Endothelial cell of umbilical vein (primary cell): ENCODE results near the gene C4BPA. TPM values are rescaled to one million over a fixed set of nuclear protein-coding genes. Genes with fewer than 3 reads are reported as not detected.

Source experiments
- BruUV-seq: library from RNA; stranded (reverse); fragments of 400-500 nt; replicated peaks from 2 replicates; lab custom pipeline; 2021; lab: Mats Ljungman, UMichigan
- CTCF ChIA-PET: fragments of 300-600, 350-600 bp; sonication (Branson Sonifier 250); formaldehyde crosslinking; loops from one replicate; lab custom pipeline; 2021; ENCODE audit warnings: antibody characterized with exemption, inconsistent platforms; lab: Charles Lee
- POLR2A ChIA-PET: fragments of 300-600, 350-600 bp; sonication (Branson Sonifier 250); formaldehyde crosslinking; loops from one replicate; lab custom pipeline; 2021; ENCODE audit warnings: antibody characterized with exemption, inconsistent platforms; lab: Charles Lee
- DNase-seq: peaks from one replicate; pipeline ENCODE4 v3.0.0-alpha.2; 2011; ENCODE audit warnings: low read depth, low spot score
- FAIRE-seq: peaks from 2 replicates; lab custom pipeline; 2011; peaks lifted over from hg19 to GRCh38; lab: Jason Lieb, UNC
- H2AFZ ChIP-seq: 2 replicates; pipeline ENCODE4 v1.6.0; 2012; ENCODE audit warnings: low read depth, low read length, control low read depth, inconsistent platforms
- H3K27ac ChIP-seq: 2 replicates; pipeline ENCODE4 v1.5.1; 2011; ENCODE audit warnings: low read depth, mild to moderate bottlenecking, control low read depth, low read length, moderate library complexity; ENCODE audit not compliant: insufficient read depth
- H3K27me3 ChIP-seq, 2 experiments: 2 replicates each; pipeline versions ENCODE4 v1.6.0 to v1.6.1; 2011; ENCODE audit warnings: low read length in 2 of 2, mixed read lengths in 1 of 2; ENCODE audit not compliant: control insufficient read depth in 2 of 2, insufficient read depth in 2 of 2
- H3K36me3 ChIP-seq, 2 experiments: 2 replicates in 1 of 2; 3 replicates in 1 of 2; pipeline ENCODE4 v1.5.1; 2011; ENCODE audit warnings: low read length in 2 of 2, mild to moderate bottlenecking in 1 of 2, moderate library complexity in 1 of 2; ENCODE audit not compliant: control insufficient read depth in 2 of 2, insufficient read depth in 2 of 2; ENCODE audit errors: extremely low read depth in 1 of 2
- H3K4me1 ChIP-seq: 3 replicates; pipeline ENCODE4 v1.5.1; 2011; ENCODE audit warnings: mild to moderate bottlenecking, low read length; ENCODE audit not compliant: control insufficient read depth, insufficient read depth; ENCODE audit errors: extremely low read depth
- H3K4me2 ChIP-seq: 2 replicates; pipeline ENCODE4 v1.6.1; 2011; ENCODE audit warnings: low read length, control low read depth, mixed read lengths; ENCODE audit not compliant: insufficient read depth
- H3K4me3 ChIP-seq, 3 experiments: fragments of 200-600 bp in 1 of 3; sonication (generic), shearing (Covaris generic) in 1 of 3; replicated peaks in 1 of 3; 2 replicates each; pipeline ENCODE4 v1.5.1; 2011 to 2016; ENCODE audit warnings: control low read depth in 3 of 3, low read length in 3 of 3, mild to moderate bottlenecking in 2 of 3, inconsistent platforms in 1 of 3, low read depth in 1 of 3, moderate library complexity in 1 of 3; ENCODE audit not compliant: insufficient read depth in 1 of 3
- H3K79me2 ChIP-seq: 2 replicates; pipeline ENCODE4 v1.6.0; 2012; ENCODE audit warnings: low read length, inconsistent platforms; ENCODE audit not compliant: control insufficient read depth, insufficient read depth
- H3K9ac ChIP-seq: replicated peaks from 2 replicates; pipeline ENCODE3; 2011; ENCODE audit warnings: low read length, control low read depth; ENCODE audit not compliant: insufficient read depth; ENCODE audit errors: extremely low read depth
- H3K9me1 ChIP-seq: replicated peaks from 3 replicates; pipeline ENCODE4 v1.6.0; 2011; ENCODE audit warnings: mild to moderate bottlenecking, low read length; ENCODE audit not compliant: control insufficient read depth, insufficient read depth; ENCODE audit errors: extremely low read depth
- H3K9me3 ChIP-seq: replicated peaks from 2 replicates; pipeline ENCODE4 v1.5.1; 2012; ENCODE audit warnings: low read length, inconsistent platforms; ENCODE audit not compliant: control insufficient read depth, insufficient read depth
- H4K20me1 ChIP-seq: replicated peaks from 2 replicates; pipeline ENCODE3; 2011; ENCODE audit warnings: mild to moderate bottlenecking, low read length; ENCODE audit not compliant: control insufficient read depth, insufficient read depth; ENCODE audit errors: extremely low read depth
- EZH2 ChIP-seq: IDR thresholded peaks from 2 replicates; pipeline ENCODE4 v1.6.1; 2012; ENCODE audit warnings: borderline replicate concordance, low read depth, mild to moderate bottlenecking, moderate library complexity, low read length, inconsistent platforms; ENCODE audit not compliant: severe bottlenecking
- FOS ChIP-seq: IDR thresholded peaks from 2 replicates; pipeline ENCODE4 v1.6.1; 2011; ENCODE audit warnings: mild to moderate bottlenecking, low read length, moderate library complexity, borderline replicate concordance; ENCODE audit not compliant: insufficient read depth
- GATA2 ChIP-seq: IDR thresholded peaks from 2 replicates; pipeline ENCODE4 v1.7.0; 2011; ENCODE audit warnings: low read depth, mild to moderate bottlenecking, moderate library complexity, mixed read lengths, low read length; ENCODE audit not compliant: insufficient read length, insufficient read depth
- JUN ChIP-seq: IDR thresholded peaks from 2 replicates; pipeline ENCODE4 v1.6.1; 2011; ENCODE audit warnings: borderline replicate concordance, low read depth; ENCODE audit not compliant: insufficient read length, insufficient read depth
- MYC ChIP-seq: IDR thresholded peaks from one replicate; pipeline ENCODE4 v1.6.1; 2011; ENCODE audit warnings: mild to moderate bottlenecking, low read depth, low read length
- POLR2A ChIP-seq: IDR thresholded peaks from 2 replicates; pipeline ENCODE4 v1.6.1; 2012; ENCODE audit warnings: low read depth, mild to moderate bottlenecking, control low read depth, low read length
- POLR2AphosphoS5 ChIP-seq: IDR thresholded peaks from 2 replicates; pipeline ENCODE4 v1.6.1; 2012; ENCODE audit warnings: low read depth, mild to moderate bottlenecking, control low read depth, low read length, moderate library complexity; ENCODE audit not compliant: insufficient read depth
- dilution Hi-C: fragments of 300-500 bp; cut with MboI; formaldehyde crosslinking; loops from one replicate; pipeline ENCODE4 v1.15.0; 2019; ENCODE audit warnings: low sequenced_read_pairs; ENCODE audit not compliant: extremely low pct_ligation_motif_present
- intact Hi-C: fragments of 100-400 bp; cut with micrococcal nuclease; formaldehyde crosslinking; loops from one replicate; pipeline ENCODE4 v1.10.0; 2022
- polyA plus RNA-seq, 4 experiments: library from polyadenylated mRNA; depleted of rRNA in 3 of 4; stranded (reverse) in 3 of 4; unstranded in 1 of 4; fragments of >200 nt; gene quantifications; 2 replicates each; pipeline versions ENCODE4 v1.2.1 to v1.2.3, GENCODE V29; 2011 to 2012; ENCODE audit warnings: missing spikeins in 1 of 4
- total RNA-seq: library from RNA; stranded (reverse); gene quantifications from 2 replicates; pipeline ENCODE4 v1.2.3, GENCODE V29; 2021
- TF ChIP-seq, protein P1 (sequence below): IDR thresholded peaks from 2 replicates; pipeline ENCODE4 v1.6.1; 2011; ENCODE audit not compliant: insufficient read depth, insufficient read length
- TF ChIP-seq, protein P2 (sequence below), 2 donors: IDR thresholded peaks; 1 replicate in 1 of 2; 2 replicates in 1 of 2; pipeline ENCODE4 v1.5.1; 2011; ENCODE audit warnings: low read length in 2 of 2, mild to moderate bottlenecking in 2 of 2, moderate library complexity in 2 of 2, control low read depth in 1 of 2, inconsistent platforms in 1 of 2, low read depth in 1 of 2; ENCODE audit not compliant: insufficient read depth in 1 of 2; ENCODE audit errors: extremely low read depth in 1 of 2

The C4BPA gene
- total and polyA plus RNA-seq, 2 donors (not counting 3 experiments of a cell fraction or from before 2014, with no cell fraction given) = not detected

DNA sequence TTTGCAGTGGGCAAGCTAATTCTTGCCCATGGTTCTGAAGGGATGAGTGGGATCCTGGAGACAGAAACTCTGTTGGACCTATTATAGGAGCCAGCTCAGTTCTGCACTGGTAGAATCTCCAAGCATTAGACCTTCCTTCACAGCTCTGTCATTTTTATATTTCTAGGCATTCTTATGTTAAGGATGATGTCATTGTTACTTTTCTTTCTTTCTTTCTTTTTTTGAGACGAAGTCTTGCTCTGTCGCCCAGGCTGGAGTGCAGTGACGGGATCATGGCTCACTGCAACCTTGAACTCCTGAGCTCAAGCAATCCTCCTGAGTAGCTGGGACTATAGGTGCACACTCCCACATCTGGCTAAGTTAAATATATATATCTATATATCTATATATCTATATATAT is 43.4 kb upstream of the C4BPA start:
- Histone ChIP-seq H3K4me3 (no peak overlapping the region), H3K9me3 (no peaks in the 10 kb centered on the region), H3K9me1 (no peaks in the 10 kb centered on the region), H3K27ac (no peak overlapping the region), H3K9ac (no peak overlapping the region), H4K20me1 (no peaks in the 10 kb centered on the region), H3K4me2 (no peak overlapping the region), H3K27me3 (peaks cover 0 to 2% of the 10 kb centered on the region in 2 experiments), H3K4me1 (no peaks in the 10 kb centered on the region), H2AFZ (no peak overlapping the region), H3K36me3 (no peaks in the 10 kb centered on the region), H3K79me2 (no peaks in the 10 kb centered on the region)
- no TSS peak for BruUV-seq
- no peak for DNase-seq
- ChIA-PET CTCF (interaction anchor here (1.2 to 2.3 kb wide), 2 partner anchors 20 to 344 kb away, joined by 4 to 7 read pairs; no protein-coding TSS in a partner anchor), POLR2A (no interaction called here)
- TF ChIP-seq, protein P1, sequence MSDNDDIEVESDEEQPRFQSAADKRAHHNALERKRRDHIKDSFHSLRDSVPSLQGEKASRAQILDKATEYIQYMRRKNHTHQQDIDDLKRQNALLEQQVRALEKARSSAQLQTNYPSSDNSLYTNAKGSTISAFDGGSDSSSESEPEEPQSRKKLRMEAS = no peak
- no peak for TF ChIP-seq POLR2A
- no peak for TF ChIP-seq POLR2AphosphoS5
- no peak for TF ChIP-seq MYC
- TF ChIP-seq GATA2 = no peak
- TF ChIP-seq, protein P2, sequence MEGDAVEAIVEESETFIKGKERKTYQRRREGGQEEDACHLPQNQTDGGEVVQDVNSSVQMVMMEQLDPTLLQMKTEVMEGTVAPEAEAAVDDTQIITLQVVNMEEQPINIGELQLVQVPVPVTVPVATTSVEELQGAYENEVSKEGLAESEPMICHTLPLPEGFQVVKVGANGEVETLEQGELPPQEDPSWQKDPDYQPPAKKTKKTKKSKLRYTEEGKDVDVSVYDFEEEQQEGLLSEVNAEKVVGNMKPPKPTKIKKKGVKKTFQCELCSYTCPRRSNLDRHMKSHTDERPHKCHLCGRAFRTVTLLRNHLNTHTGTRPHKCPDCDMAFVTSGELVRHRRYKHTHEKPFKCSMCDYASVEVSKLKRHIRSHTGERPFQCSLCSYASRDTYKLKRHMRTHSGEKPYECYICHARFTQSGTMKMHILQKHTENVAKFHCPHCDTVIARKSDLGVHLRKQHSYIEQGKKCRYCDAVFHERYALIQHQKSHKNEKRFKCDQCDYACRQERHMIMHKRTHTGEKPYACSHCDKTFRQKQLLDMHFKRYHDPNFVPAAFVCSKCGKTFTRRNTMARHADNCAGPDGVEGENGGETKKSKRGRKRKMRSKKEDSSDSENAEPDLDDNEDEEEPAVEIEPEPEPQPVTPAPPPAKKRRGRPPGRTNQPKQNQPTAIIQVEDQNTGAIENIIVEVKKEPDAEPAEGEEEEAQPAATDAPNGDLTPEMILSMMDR (IDR thresholded peaks at IDR 0.05; ENCODE audit: extremely low read depth in 1 of 2, insufficient read depth in 1 of 2, low read depth in 1 of 2, low read length in 2 of 2) = no peak
- no peak for TF ChIP-seq EZH2
- TF ChIP-seq JUN = no peak
- TF ChIP-seq FOS = no peak
- dilution Hi-C loops (no loop called here), intact Hi-C loops (no loop called here)
- no peak for FAIRE-seq
